GM21576 (cell line): Measurements from ENCODE around the gene HAUS6.
A peak's percentile ranks its signal among the peaks of the same experiment; 100 is the strongest.
"Not testable (repeated sequence)": the region's sequence is repeated elsewhere in the genome, so short reads cannot be mapped to it uniquely, and the experiment has no call there.

ENCODE experiments used
- ATAC-seq: cut with Tn5 transposase; IDR thresholded peaks from one replicate; pipeline ENCODE4 v1.9.1; 2021; ENCODE audit warnings: mild to moderate bottlenecking, moderate library complexity; ENCODE audit not compliant: unreplicated experiment

Gene HAUS6

GRCh38 chr9:19116107-19116790 lies 13.5 kb upstream of the HAUS6 start:
- no peak for ATAC-seq

GRCh38 chr9:19114680-19115270 lies 12.1 kb upstream of the HAUS6 start:
- ATAC-seq: no peak

- ATAC-seq: no peak
These were observed 11.4 kb upstream of the HAUS6 start for GRCh38 chr9:19113964-19114679.

GRCh38 chr9:19113064-19113611 lies 10.4 kb upstream of the HAUS6 start:
- ATAC-seq: not testable (repeated sequence)

GRCh38 chr9:19108038-19108437 lies 5.3 kb upstream of the HAUS6 start:
- ATAC-seq: no peak

GRCh38 chr9:19104515-19105282 lies 2.0 kb upstream of the HAUS6 start:
- no peak for ATAC-seq

- peak; percentile 36 for ATAC-seq
These were observed 498 bp downstream of the HAUS6 start for GRCh38 chr9:19102181-19102630.

GRCh38 chr9:19101203-19101602 lies 1.5 kb downstream of the HAUS6 start:
- no peak for ATAC-seq

GRCh38 chr9:19097431-19097830 lies 5.3 kb downstream of the HAUS6 start:
- not testable (repeated sequence) for ATAC-seq

- ATAC-seq: no peak
These were observed 15.4 kb downstream of the HAUS6 start for GRCh38 chr9:19087106-19088000.

- ATAC-seq: no peak
These were observed 17.4 kb downstream of the HAUS6 start for GRCh38 chr9:19085295-19085694.

- no peak for ATAC-seq
These were observed 27.9 kb downstream of the HAUS6 start for GRCh38 chr9:19074836-19075235.

GRCh38 chr9:19074229-19074628 lies 28.5 kb downstream of the HAUS6 start:
- no peak for ATAC-seq

- no peak for ATAC-seq
These were observed 45.7 kb downstream of the HAUS6 start for GRCh38 chr9:19057033-19057432.

- no peak for ATAC-seq
These were observed 51.8 kb downstream of the HAUS6 start for GRCh38 chr9:19050637-19051591.

GRCh38 chr9:19049917-19050636 lies 52.6 kb downstream of the HAUS6 start:
- no peak for ATAC-seq

- ATAC-seq: peak; percentile 88
These were observed 53.5 kb downstream of the HAUS6 start, which contains the start of gene RRAGA for GRCh38 chr9:19048966-19049916. TSS of gene RRAGA (plus strand) at chr9:19049427. CDS start at chr9:19049660, 233 bp downstream.
